T-helper 1 cell treated with Interleukin-12 subunit alpha and Interleukin-12 subunit beta and Interleukin-4 antibody, amounts not matched to agents 30 ng/mL and 1 ng/mL, for 36 hours (primary cell): Measurements from ENCODE around the gene IL6R. TPM values are rescaled to one million over a fixed set of nuclear protein-coding genes. Genes with fewer than 3 reads are reported as not detected.
"Not testable (repeated sequence)": the region's sequence is repeated elsewhere in the genome, so short reads cannot be mapped to it uniquely, and the experiment has no call there.

ENCODE experiments used
- intact Hi-C: fragments of 100-400 bp; cut with micrococcal nuclease; formaldehyde crosslinking; loops from one replicate; pipeline ENCODE4 v1.15.1; 2024
- total RNA-seq: library from RNA; stranded (reverse); gene quantifications from 2 replicates; pipeline ENCODE4 v1.2.3, GENCODE V29; 2022

Gene IL6R
- total RNA-seq, result 6.4 and 9.8 TPM in 2 replicates

GRCh38 chr1:154404984-154405746 lies at the start of gene IL6R:
IL6R (plus strand) TSS chr1:154405343; CDS start chr1:154405630, 287 bp downstream.
- intact Hi-C loops, result loop anchor here (1.0 to 5.0 kb wide), 3 partner anchors 52 to 152 kb away; partner anchors contain the start of gene UBE2Q1

GRCh38 chr1:154358519-154358918 lies 46.6 kb upstream of the IL6R start:
- intact Hi-C loops, result no loop called here

GRCh38 chr1:154360288-154360687 lies 44.9 kb upstream of the IL6R start:
- intact Hi-C loops, result no loop called here

- intact Hi-C loops, result not testable (repeated sequence)
Observed at GRCh38 chr1:154360881-154361280, 44.3 kb upstream of the IL6R start.

GRCh38 chr1:154361357-154361756 lies 43.8 kb upstream of the IL6R start:
- intact Hi-C loops, result no loop called here

- intact Hi-C loops, result no loop called here
Observed at GRCh38 chr1:154371436-154371835, 33.7 kb upstream of the IL6R start.

- intact Hi-C loops, result not testable (repeated sequence)
Observed at GRCh38 chr1:154373777-154374357, 31.3 kb upstream of the IL6R start.

- intact Hi-C loops, result no loop called here
Observed at GRCh38 chr1:154379301-154379700, 25.8 kb upstream of the IL6R start.

- intact Hi-C loops, result loop anchor here (1.0 to 5.0 kb wide), 2 partner anchors 22 to 58 kb away; partner anchors contain the start of gene ATP8B2
Observed at GRCh38 chr1:154384650-154385489, 20.3 kb upstream of the IL6R start.

GRCh38 chr1:154386643-154387352 lies 18.3 kb upstream of the IL6R start:
- intact Hi-C loops, result loop anchor here (5.0 kb wide), 1 partner anchor 59 kb away; the partner anchor contains the start of gene ATP8B2

GRCh38 chr1:154391086-154391770 lies 13.9 kb upstream of the IL6R start:
- intact Hi-C loops, result no loop called here

- intact Hi-C loops, result no loop called here
Observed at GRCh38 chr1:154398141-154398540, 7.0 kb upstream of the IL6R start.

- intact Hi-C loops, result no loop called here
Observed at GRCh38 chr1:154398678-154399077, 6.5 kb upstream of the IL6R start.

- intact Hi-C loops, result no loop called here
Observed at GRCh38 chr1:154400381-154400801, 4.8 kb upstream of the IL6R start.

GRCh38 chr1:154402409-154402921 lies 2.7 kb upstream of the IL6R start:
- intact Hi-C loops, result no loop called here

GRCh38 chr1:154403261-154403943 lies 1.7 kb upstream of the IL6R start:
- intact Hi-C loops, result no loop called here

GRCh38 chr1:154403983-154404382 lies 1.2 kb upstream of the IL6R start:
- intact Hi-C loops, result no loop called here

GRCh38 chr1:154404511-154404931 lies 622 bp upstream of the IL6R start:
- intact Hi-C loops, result no loop called here

- intact Hi-C loops, result loop anchor here (1.0 to 5.0 kb wide), 4 partner anchors 53 to 151 kb away; partner anchors contain the start of genes ATP8B2 and UBE2Q1
Observed at GRCh38 chr1:154405747-154406571, 816 bp downstream of the IL6R start.
